Measurements from ENCODE around the gene RDH16.

Gene RDH16

GRCh38 chr12:56980941-56981530 lies 23.6 kb upstream of the RDH16 start:
- Histone ChIP-seq H3K4me2 (ENCODE audit: low read length) (no peak overlapping the region), H3K9ac (ENCODE audit: low read length) (no peak overlapping the region), H2BK120ac (ENCODE audit: insufficient read depth, low read length, poor library complexity) (no peak overlapping the region), H3K27ac (ENCODE audit: low read depth, low read length) (no peak overlapping the region), H3K23ac (ENCODE audit: low read length) (no peak overlapping the region), H3K36me3 (ENCODE audit: control insufficient read depth in 1 of 2, insufficient read depth in 2 of 2, low read length in 2 of 2) (no peaks in the 10 kb centered on the region), H2BK12ac (ENCODE audit: low read length) (no peak overlapping the region), H3K18ac (ENCODE audit: low read length) (no peak overlapping the region), H3K79me1 (ENCODE audit: low read length) (no peaks in the 10 kb centered on the region), H2AK5ac (ENCODE audit: low read length) (no peak overlapping the region), H3K4me3 (ENCODE audit: low read depth, low read length) (no peak overlapping the region), H2AFZ (ENCODE audit: insufficient read depth, low read length, poor library complexity) (no peak overlapping the region), H2BK5ac (ENCODE audit: low read depth, low read length, poor library complexity) (no peak overlapping the region), H4K12ac (ENCODE audit: low read depth, low read length) (no peak overlapping the region), H3K79me2 (ENCODE audit: control insufficient read depth, insufficient read depth, low read length, poor library complexity) (no peaks in the 10 kb centered on the region), H3K9me3 (ENCODE audit: insufficient read depth, low read depth, low read length) (peaks cover 6% of the 10 kb centered on the region), H3K4ac (ENCODE audit: low read depth, low read length) (no peak overlapping the region), H4K8ac (ENCODE audit: low read depth, low read length) (no peak overlapping the region), H3K14ac (ENCODE audit: low read length) (no peak overlapping the region), H3K4me1 (ENCODE audit: control insufficient read depth in 1 of 2, insufficient read depth in 2 of 2, low read length in 2 of 2) (peaks cover under 1 to 3% of the 10 kb centered on the region in 2 experiments), H3K27me3 (ENCODE audit: insufficient read depth, low read length) (no peaks in the 10 kb centered on the region), H4K91ac (ENCODE audit: low read depth, low read length) (no peak overlapping the region)
- no peak for DNase-seq
- WGBS (ENCODE audit: extremely low coverage, insufficient coverage, insufficient read length): no CpG with 5 or more reads among the region's 4 CpGs

GRCh38 chr12:56980268-56980667 lies 22.9 kb upstream of the RDH16 start:
- Histone ChIP-seq H3K9me3 (ENCODE audit: insufficient read depth, low read depth, low read length) (peaks cover 6% of the 10 kb centered on the region), H3K36me3 (ENCODE audit: control insufficient read depth in 1 of 2, insufficient read depth in 2 of 2, low read length in 2 of 2) (no peaks in the 10 kb centered on the region), H3K4ac (ENCODE audit: low read depth, low read length) (no peak overlapping the region), H3K23ac (ENCODE audit: low read length) (no peak overlapping the region), H3K4me2 (ENCODE audit: low read length) (no peak overlapping the region), H2AK5ac (ENCODE audit: low read length) (no peak overlapping the region), H2BK120ac (ENCODE audit: insufficient read depth, low read length, poor library complexity) (no peak overlapping the region), H3K4me1 (ENCODE audit: control insufficient read depth in 1 of 2, insufficient read depth in 2 of 2, low read length in 2 of 2) (no peaks in the 10 kb centered on the region), H4K12ac (ENCODE audit: low read depth, low read length) (no peak overlapping the region), H3K27me3 (ENCODE audit: insufficient read depth, low read length) (no peaks in the 10 kb centered on the region), H4K91ac (ENCODE audit: low read depth, low read length) (no peak overlapping the region), H3K27ac (ENCODE audit: low read depth, low read length) (no peak overlapping the region), H3K79me2 (ENCODE audit: control insufficient read depth, insufficient read depth, low read length, poor library complexity) (no peaks in the 10 kb centered on the region), H2BK12ac (ENCODE audit: low read length) (no peak overlapping the region), H3K18ac (ENCODE audit: low read length) (no peak overlapping the region), H3K4me3 (ENCODE audit: low read depth, low read length) (no peak overlapping the region), H2BK5ac (ENCODE audit: low read depth, low read length, poor library complexity) (no peak overlapping the region), H3K9ac (ENCODE audit: low read length) (no peak overlapping the region), H3K79me1 (ENCODE audit: low read length) (no peaks in the 10 kb centered on the region), H2AFZ (ENCODE audit: insufficient read depth, low read length, poor library complexity) (no peak overlapping the region), H4K8ac (ENCODE audit: low read depth, low read length) (no peak overlapping the region), H3K14ac (ENCODE audit: low read length) (no peak overlapping the region)
- no peak for DNase-seq
- WGBS (ENCODE audit: extremely low coverage, insufficient coverage, insufficient read length): no CpG with 5 or more reads among the region's 6 CpGs

DNA sequence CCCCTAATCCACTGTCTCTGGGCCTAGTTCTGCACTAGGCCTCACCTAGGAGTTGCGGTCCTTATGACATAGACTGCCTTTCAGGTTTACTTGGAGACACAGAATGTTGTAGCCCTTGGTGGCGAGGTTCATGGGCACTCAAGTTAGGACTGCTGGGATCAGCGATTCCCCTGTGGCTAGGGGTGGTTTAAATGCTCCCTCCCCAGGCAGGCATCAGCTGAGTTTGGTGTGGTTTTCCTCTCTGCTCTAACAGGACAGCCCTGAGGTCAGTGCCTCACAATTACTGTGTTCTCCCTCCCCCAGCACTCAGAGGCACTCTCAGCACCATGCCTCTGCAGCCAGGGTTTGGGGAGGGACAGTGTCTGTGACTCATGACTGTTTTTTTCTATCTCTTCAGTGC lies 22.2 kb upstream of the RDH16 start:
- no peak overlapping the region for H3K18ac ChIP-seq (ENCODE audit: low read length)
- H3K79me2 ChIP-seq (ENCODE audit: control insufficient read depth, insufficient read depth, low read length, poor library complexity): no peaks in the 10 kb centered on the region
- no CpG with 5 or more reads among the region's 3 CpGs for WGBS (ENCODE audit: extremely low coverage, insufficient coverage, insufficient read length)
- H3K14ac ChIP-seq (ENCODE audit: low read length): no peak overlapping the region
- DNase-seq: no peak
- no peak overlapping the region for H3K27ac ChIP-seq (ENCODE audit: low read depth, low read length)
- no peak overlapping the region for H4K12ac ChIP-seq (ENCODE audit: low read depth, low read length)
- no peak overlapping the region for H3K9ac ChIP-seq (ENCODE audit: low read length)
- H4K8ac ChIP-seq (ENCODE audit: low read depth, low read length): no peak overlapping the region
- H2BK5ac ChIP-seq (ENCODE audit: low read depth, low read length, poor library complexity): no peak overlapping the region
- no peak overlapping the region for H4K91ac ChIP-seq (ENCODE audit: low read depth, low read length)
- H2AK5ac ChIP-seq (ENCODE audit: low read length): no peak overlapping the region
- no peak overlapping the region for H3K4me2 ChIP-seq (ENCODE audit: low read length)
- peak overlapping the region; percentile 16 for H3K23ac ChIP-seq (ENCODE audit: low read length)
- no peak overlapping the region for H3K4ac ChIP-seq (ENCODE audit: low read depth, low read length)
- H2AFZ ChIP-seq (ENCODE audit: insufficient read depth, low read length, poor library complexity): no peak overlapping the region
- no peak overlapping the region for H2BK120ac ChIP-seq (ENCODE audit: insufficient read depth, low read length, poor library complexity)
- H3K36me3 ChIP-seq (ENCODE audit: control insufficient read depth in 1 of 2, insufficient read depth in 2 of 2, low read length in 2 of 2): no peaks in the 10 kb centered on the region
- no peak overlapping the region for H2BK12ac ChIP-seq (ENCODE audit: low read length)
- H3K4me3 ChIP-seq (ENCODE audit: low read depth, low read length): no peak overlapping the region
- peaks cover 6% of the 10 kb centered on the region for H3K9me3 ChIP-seq (ENCODE audit: insufficient read depth, low read depth, low read length)
- H3K79me1 ChIP-seq (ENCODE audit: low read length): no peaks in the 10 kb centered on the region
- no peaks in the 10 kb centered on the region for H3K27me3 ChIP-seq (ENCODE audit: insufficient read depth, low read length)
- H3K4me1 ChIP-seq (ENCODE audit: control insufficient read depth in 1 of 2, insufficient read depth in 2 of 2, low read length in 2 of 2): no peaks in the 10 kb centered on the region

DNA sequence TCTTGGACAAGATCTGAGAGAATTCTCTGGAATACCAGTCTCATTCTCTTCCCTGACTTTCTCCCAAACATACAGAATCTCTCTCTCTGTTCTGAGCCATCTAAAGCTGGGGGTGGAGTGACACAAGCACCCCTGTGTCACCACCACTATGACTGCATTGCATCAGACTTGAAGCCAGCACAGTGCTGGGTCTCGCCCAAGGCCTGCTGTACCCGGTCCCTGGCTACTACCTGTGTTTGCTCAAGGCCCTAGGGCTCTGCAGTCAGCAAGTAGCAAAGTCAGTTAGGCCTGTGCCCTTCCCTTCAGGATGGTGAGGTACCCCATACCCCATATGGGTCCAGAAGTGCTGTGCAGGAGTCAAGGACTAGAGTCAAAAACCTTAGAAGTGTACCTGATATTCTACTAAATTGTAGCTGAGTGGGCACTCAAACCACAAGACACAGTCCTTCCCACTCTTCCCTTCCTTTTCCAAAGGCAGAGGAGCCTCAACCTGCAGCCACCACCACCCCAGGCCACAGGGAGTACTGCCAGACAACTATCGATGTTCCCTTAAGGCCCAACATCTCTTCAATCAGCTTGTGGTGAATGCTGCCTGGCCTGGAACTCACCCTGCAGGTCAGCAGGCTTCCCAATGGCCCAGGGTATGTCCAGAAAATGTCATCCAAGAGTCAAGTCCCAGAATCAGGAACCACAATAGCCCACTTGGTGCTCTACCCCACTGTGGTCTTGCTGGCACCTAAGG lies 21.2 kb upstream of the RDH16 start:
- Histone ChIP-seq H2AFZ (ENCODE audit: insufficient read depth, low read length, poor library complexity) (no peak overlapping the region), H3K23ac (ENCODE audit: low read length) (no peak overlapping the region), H2AK5ac (ENCODE audit: low read length) (no peak overlapping the region), H3K4me1 (ENCODE audit: control insufficient read depth in 1 of 2, insufficient read depth in 2 of 2, low read length in 2 of 2) (no peaks in the 10 kb centered on the region), H3K14ac (ENCODE audit: low read length) (no peak overlapping the region), H3K36me3 (ENCODE audit: control insufficient read depth in 1 of 2, insufficient read depth in 2 of 2, low read length in 2 of 2) (no peaks in the 10 kb centered on the region), H2BK5ac (ENCODE audit: low read depth, low read length, poor library complexity) (no peak overlapping the region), H4K91ac (ENCODE audit: low read depth, low read length) (no peak overlapping the region), H2BK120ac (ENCODE audit: insufficient read depth, low read length, poor library complexity) (no peak overlapping the region), H3K27me3 (ENCODE audit: insufficient read depth, low read length) (no peaks in the 10 kb centered on the region), H3K4me2 (ENCODE audit: low read length) (no peak overlapping the region), H2BK12ac (ENCODE audit: low read length) (no peak overlapping the region), H3K18ac (ENCODE audit: low read length) (no peak overlapping the region), H3K79me2 (ENCODE audit: control insufficient read depth, insufficient read depth, low read length, poor library complexity) (no peaks in the 10 kb centered on the region), H3K4me3 (ENCODE audit: low read depth, low read length) (no peak overlapping the region), H4K8ac (ENCODE audit: low read depth, low read length) (no peak overlapping the region), H3K9me3 (ENCODE audit: insufficient read depth, low read depth, low read length) (peaks cover 6% of the 10 kb centered on the region), H3K9ac (ENCODE audit: low read length) (no peak overlapping the region), H4K12ac (ENCODE audit: low read depth, low read length) (no peak overlapping the region), H3K4ac (ENCODE audit: low read depth, low read length) (no peak overlapping the region), H3K79me1 (ENCODE audit: low read length) (no peaks in the 10 kb centered on the region), H3K27ac (ENCODE audit: low read depth, low read length) (no peak overlapping the region)
- WGBS (ENCODE audit: extremely low coverage, insufficient coverage, insufficient read length): no CpG with 5 or more reads among the region's 3 CpGs
- no peak for DNase-seq
